ENCODE results near the gene MRI1. TPM values are rescaled to one million over a fixed set of nuclear protein-coding genes. Genes with fewer than 3 reads are reported as not detected.

Gene MRI1
- total RNA-seq, 2 experiments from 2014 or later: 20.4 to 21.1 TPM

DNA sequence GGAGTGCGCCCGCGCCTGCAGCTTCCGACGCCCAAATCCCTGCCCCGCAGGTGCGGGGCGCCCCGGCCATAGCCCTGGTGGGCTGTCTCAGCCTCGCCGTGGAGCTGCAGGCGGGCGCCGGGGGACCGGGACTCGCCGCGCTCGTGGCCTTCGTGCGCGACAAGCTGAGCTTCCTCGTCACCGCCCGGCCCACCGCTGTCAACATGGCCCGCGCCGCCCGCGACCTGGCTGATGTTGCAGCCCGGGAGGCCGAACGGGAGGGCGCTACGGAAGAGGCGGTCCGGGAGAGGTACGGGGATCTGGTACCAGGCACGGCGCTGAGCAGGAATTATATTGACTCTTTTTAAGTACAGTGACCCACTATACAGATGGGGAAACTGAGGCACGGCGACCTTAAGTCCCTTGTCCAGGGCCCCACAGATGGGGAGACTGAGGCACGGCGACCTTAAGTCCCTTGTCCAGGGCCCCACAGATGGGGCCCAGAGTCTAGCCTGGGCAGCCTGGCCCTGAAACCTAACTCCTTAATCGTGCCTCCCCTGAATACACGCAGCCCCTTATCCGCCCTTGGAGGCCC, 586 bp downstream of the MRI1 start:
- Histone ChIP-seq H3K36me3 (ENCODE audit: insufficient read depth, low read length) (peaks cover 34% of the 10 kb centered on the region), H3K4me3 (ENCODE audit: low read length) (peak overlapping the region; percentile 76), H3K27me3 (ENCODE audit: control insufficient read depth in 1 of 2, insufficient read depth in 2 of 2, low read length in 2 of 2) (no peaks in the 10 kb centered on the region), H3K27ac (ENCODE audit: low read depth in 1 of 2, low read length in 2 of 2) (no peak overlapping the region), H3K4me1 (ENCODE audit: insufficient read depth, low read length) (peaks cover 20% of the 10 kb centered on the region), H3K9me3 (ENCODE audit: control insufficient read depth in 1 of 2, insufficient read depth in 1 of 2, low read length in 2 of 2) (no peaks in the 10 kb centered on the region)
- Mint-ChIP-seq H3K4me1 (ENCODE audit: low read depth) (peaks cover 21% of the 10 kb centered on the region), H3K9me3 (no peaks in the 10 kb centered on the region), H3K27ac (peak overlapping the region; percentile 80), H3K27me3 (no peaks in the 10 kb centered on the region), H3K36me3 (ENCODE audit: low read depth) (peaks cover 47% of the 10 kb centered on the region), H3K4me3 (peak overlapping the region; percentile 94)
- peak in 11 of 14 experiments; percentile 12 to 69 (median 38) for DNase-seq
- intact Hi-C loops (cut with DNase I, micrococcal nuclease): loop anchor here in 1 of 2 experiments (1.0 kb wide), 1 partner anchor 18 kb away; a partner anchor contains a TSS
- POLR2A ChIA-PET: interaction anchor here (0.8 to 3.6 kb wide), 8 partner anchors 9 to 97 kb away, joined by 3 to 22 read pairs (median 6); partner anchors contain the start of genes C19orf53 and ZSWIM4
- CTCF ChIA-PET: no interaction called here
- TF ChIP-seq, protein P1, sequence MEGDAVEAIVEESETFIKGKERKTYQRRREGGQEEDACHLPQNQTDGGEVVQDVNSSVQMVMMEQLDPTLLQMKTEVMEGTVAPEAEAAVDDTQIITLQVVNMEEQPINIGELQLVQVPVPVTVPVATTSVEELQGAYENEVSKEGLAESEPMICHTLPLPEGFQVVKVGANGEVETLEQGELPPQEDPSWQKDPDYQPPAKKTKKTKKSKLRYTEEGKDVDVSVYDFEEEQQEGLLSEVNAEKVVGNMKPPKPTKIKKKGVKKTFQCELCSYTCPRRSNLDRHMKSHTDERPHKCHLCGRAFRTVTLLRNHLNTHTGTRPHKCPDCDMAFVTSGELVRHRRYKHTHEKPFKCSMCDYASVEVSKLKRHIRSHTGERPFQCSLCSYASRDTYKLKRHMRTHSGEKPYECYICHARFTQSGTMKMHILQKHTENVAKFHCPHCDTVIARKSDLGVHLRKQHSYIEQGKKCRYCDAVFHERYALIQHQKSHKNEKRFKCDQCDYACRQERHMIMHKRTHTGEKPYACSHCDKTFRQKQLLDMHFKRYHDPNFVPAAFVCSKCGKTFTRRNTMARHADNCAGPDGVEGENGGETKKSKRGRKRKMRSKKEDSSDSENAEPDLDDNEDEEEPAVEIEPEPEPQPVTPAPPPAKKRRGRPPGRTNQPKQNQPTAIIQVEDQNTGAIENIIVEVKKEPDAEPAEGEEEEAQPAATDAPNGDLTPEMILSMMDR (IDR thresholded peaks at IDR 0.05): no peak
- ATAC-seq (ENCODE audit: poor library complexity): peak; percentile 67

DNA sequence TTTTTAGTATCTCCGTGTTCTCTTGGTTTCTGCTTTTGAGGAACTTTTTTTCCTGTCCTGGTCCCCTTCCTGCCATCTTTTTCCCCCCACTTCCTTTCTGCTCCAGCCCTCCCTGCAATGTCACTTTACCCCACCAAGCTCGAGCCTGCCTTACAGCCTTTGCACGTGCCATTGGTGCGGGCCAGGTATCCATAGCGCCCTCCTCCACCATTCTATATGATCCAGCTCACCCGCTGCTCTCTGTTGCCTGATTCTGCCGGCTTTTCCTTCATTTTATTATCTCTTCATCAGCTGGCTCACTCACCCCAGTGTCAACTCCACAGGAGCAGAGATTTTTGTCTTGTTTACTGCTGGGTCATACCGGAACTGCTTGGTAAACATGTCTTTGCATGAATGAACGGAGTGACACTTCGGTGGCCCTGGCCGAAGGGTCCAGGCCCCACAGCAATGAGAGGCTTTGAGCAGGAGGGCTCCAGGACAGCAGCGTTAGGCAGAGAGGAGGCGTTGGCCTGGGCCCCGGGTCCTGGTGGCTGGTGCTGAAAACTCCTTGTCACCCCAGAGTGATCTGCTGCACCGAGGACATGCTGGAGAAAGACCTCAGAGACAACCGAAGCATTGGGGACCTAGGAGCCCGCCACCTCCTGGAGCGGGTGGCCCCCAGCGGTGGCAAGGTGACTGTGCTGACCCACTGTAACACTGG, 1.2 kb downstream of the MRI1 start:
- H3K27ac Mint-ChIP-seq: peak overlapping the region; percentile 80
- no peaks in the 10 kb centered on the region for H3K9me3 Mint-ChIP-seq
- TF ChIP-seq, protein P1 (IDR thresholded peaks at IDR 0.05): no peak
- POLR2A ChIA-PET: interaction anchor here (1.0 to 3.6 kb wide), 5 partner anchors 8 to 96 kb away, joined by 4 to 22 read pairs (median 7); partner anchors contain the start of gene C19orf53
- H3K4me1 Mint-ChIP-seq (ENCODE audit: low read depth): peaks cover 21% of the 10 kb centered on the region
- CTCF ChIA-PET: no interaction called here
- no peaks in the 10 kb centered on the region for H3K27me3 Mint-ChIP-seq
- Histone ChIP-seq H3K36me3 (ENCODE audit: insufficient read depth, low read length) (peaks cover 33% of the 10 kb centered on the region), H3K4me3 (ENCODE audit: low read length) (peak overlapping the region; percentile 76), H3K4me1 (ENCODE audit: insufficient read depth, low read length) (peaks cover 20% of the 10 kb centered on the region), H3K27ac (ENCODE audit: low read depth in 1 of 2, low read length in 2 of 2) (peak overlapping the region in 1 of 2 donors; percentile 10), H3K9me3 (ENCODE audit: control insufficient read depth in 1 of 2, insufficient read depth in 1 of 2, low read length in 2 of 2) (no peaks in the 10 kb centered on the region), H3K27me3 (ENCODE audit: control insufficient read depth in 1 of 2, insufficient read depth in 2 of 2, low read length in 2 of 2) (no peaks in the 10 kb centered on the region)
- ATAC-seq (ENCODE audit: poor library complexity): no peak
- no peak for DNase-seq
- intact Hi-C loops (cut with DNase I, micrococcal nuclease): no loop called here
- H3K36me3 Mint-ChIP-seq (ENCODE audit: low read depth): peaks cover 49% of the 10 kb centered on the region
- peak overlapping the region; percentile 94 for H3K4me3 Mint-ChIP-seq

DNA sequence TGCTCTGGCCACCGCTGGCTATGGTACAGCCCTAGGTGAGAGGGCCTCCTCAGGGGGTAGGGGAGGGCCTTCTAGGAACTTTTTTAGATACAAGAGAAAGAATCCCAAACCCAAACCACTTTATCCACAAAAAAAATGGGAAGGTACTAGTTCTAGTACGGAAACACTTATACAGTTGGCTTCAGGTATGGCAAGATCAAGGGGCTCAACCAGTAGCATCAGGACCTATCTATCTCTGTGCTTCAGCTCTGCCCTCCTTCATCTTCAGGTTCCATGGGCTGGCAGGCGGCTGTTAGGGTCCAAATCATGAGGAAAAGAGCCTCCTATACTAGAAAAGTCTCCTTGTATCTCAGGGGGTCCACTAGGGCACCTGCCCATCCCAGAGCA, 1.8 kb downstream of the MRI1 start:
- Mint-ChIP-seq H3K9me3 (no peaks in the 10 kb centered on the region), H3K27me3 (no peaks in the 10 kb centered on the region), H3K4me1 (ENCODE audit: low read depth) (peaks cover 21% of the 10 kb centered on the region), H3K36me3 (ENCODE audit: low read depth) (peaks cover 49% of the 10 kb centered on the region), H3K27ac (peak overlapping the region; percentile 80), H3K4me3 (peak overlapping the region; percentile 94)
- ATAC-seq (ENCODE audit: poor library complexity) (no peak), DNase-seq (no peak)
- intact Hi-C loops (cut with DNase I, micrococcal nuclease): no loop called here
- H3K4me1 ChIP-seq (ENCODE audit: insufficient read depth, low read length): peaks cover 20% of the 10 kb centered on the region
- no peak overlapping the region for H3K27ac ChIP-seq (ENCODE audit: low read depth in 1 of 2, low read length in 2 of 2)
- no peaks in the 10 kb centered on the region for H3K27me3 ChIP-seq (ENCODE audit: control insufficient read depth in 1 of 2, insufficient read depth in 2 of 2, low read length in 2 of 2)
- peaks cover 32% of the 10 kb centered on the region for H3K36me3 ChIP-seq (ENCODE audit: insufficient read depth, low read length)
- H3K4me3 ChIP-seq (ENCODE audit: low read length): no peak overlapping the region
- TF ChIP-seq, protein P1 (IDR thresholded peaks at IDR 0.05): no peak
- ChIA-PET CTCF (no interaction called here), POLR2A (no interaction called here)
- no peaks in the 10 kb centered on the region for H3K9me3 ChIP-seq (ENCODE audit: control insufficient read depth in 1 of 2, insufficient read depth in 1 of 2, low read length in 2 of 2)
